ENCODE data around the gene ARFGEF3.

DNA sequence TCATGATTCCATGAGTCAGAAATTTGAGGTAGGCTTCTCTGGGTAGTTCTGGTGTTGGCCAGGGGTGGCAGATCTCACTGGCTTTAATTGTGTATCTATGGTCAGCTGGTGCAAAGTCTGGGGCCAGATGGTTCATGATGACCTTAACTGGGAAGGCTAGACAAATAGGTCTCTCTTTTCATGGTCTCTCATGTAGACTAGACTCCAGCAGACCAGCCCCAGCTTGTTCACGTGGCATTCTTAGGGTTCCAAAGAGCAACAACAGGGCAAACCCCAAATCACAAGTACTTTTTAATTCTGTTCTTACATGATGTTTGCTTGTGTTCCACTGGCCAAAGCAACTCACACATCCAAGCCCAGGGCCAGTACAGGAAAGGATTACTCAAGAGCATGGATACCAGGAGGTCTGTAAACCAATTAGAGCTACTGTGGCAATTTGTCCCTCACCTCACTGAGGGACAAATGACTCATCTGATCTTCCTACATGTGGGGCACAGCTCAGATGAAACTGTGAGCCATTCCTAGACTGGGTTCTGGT, 136.1 kb downstream of the ARFGEF3 start:
- no peak for TF ChIP-seq CTCF (conservative IDR thresholded peaks at IDR 0.05; ENCODE audit: low read depth, low read length)
- TF ChIP-seq EZH2phosphoT487 (IDR thresholded peaks at IDR 0.05; ENCODE audit: borderline replicate concordance, low read length), result no peak
